ENCODE results near the gene EGLN3.

Gene EGLN3

GRCh38 chr14:33909380-33910084 lies 41.3 kb downstream of the EGLN3 start:
- no peaks in the 10 kb centered on the region for H3K4me1 ChIP-seq (ENCODE audit: control insufficient read depth, insufficient read depth, low read length)
- TF ChIP-seq ZIC2 (tag by site-specific recombination; IDR thresholded peaks at IDR 0.05) (no peak), ZBTB8A (tag by site-specific recombination; IDR thresholded peaks at IDR 0.05) (no peak), ZNF843 (tag by site-specific recombination; IDR thresholded peaks at IDR 0.05) (no peak), ZNF518A (tag by site-specific recombination; conservative IDR thresholded peaks at IDR 0.05; ENCODE audit: low read depth) (no peak), GLI2 (tag by site-specific recombination; IDR thresholded peaks at IDR 0.05; ENCODE audit: borderline replicate concordance, low read depth) (no peak), ZNF571 (tag by site-specific recombination; IDR thresholded peaks at IDR 0.05) (no peak), OVOL3 (tag by site-specific recombination; IDR thresholded peaks at IDR 0.05) (no peak), ZNF132 (tag by site-specific recombination; IDR thresholded peaks at IDR 0.05; ENCODE audit: borderline replicate concordance) (no peak), INSM2 (tag by site-specific recombination; IDR thresholded peaks at IDR 0.05) (no peak), ZNF26 (tag by site-specific recombination; IDR thresholded peaks at IDR 0.05) (no peak), KLF10 (tag by site-specific recombination; IDR thresholded peaks at IDR 0.05) (no peak), YY1 (tag by site-specific recombination; IDR thresholded peaks at IDR 0.05) (no peak), ZNF223 (tag by site-specific recombination; IDR thresholded peaks at IDR 0.05) (no peak), SALL2 (tag by site-specific recombination; IDR thresholded peaks at IDR 0.05; ENCODE audit: borderline replicate concordance) (no peak)
- H3K36me3 ChIP-seq (ENCODE audit: control insufficient read depth in 2 of 2, insufficient read depth in 1 of 2, low read length in 2 of 2): no peaks in the 10 kb centered on the region
- H3K4me3 ChIP-seq (ENCODE audit: low read depth, low read length): no peak overlapping the region
- ChIA-PET CTCF (interaction anchor here (0.6 to 2.8 kb wide), 5 partner anchors 10 to 116 kb away, joined by 3 to 8 read pairs (median 3); no protein-coding TSS in a partner anchor), POLR2A (interaction anchor here (1.5 kb wide), 1 partner anchor 41 kb away, joined by 4 read pairs; the partner anchor contains the start of gene EGLN3)
- H3K27ac ChIP-seq (ENCODE audit: extremely low read depth, low read depth, low read length): no peak overlapping the region
- no peaks in the 10 kb centered on the region for H3K9me3 ChIP-seq (ENCODE audit: control insufficient read depth, insufficient read depth, low read depth, low read length)

DNA sequence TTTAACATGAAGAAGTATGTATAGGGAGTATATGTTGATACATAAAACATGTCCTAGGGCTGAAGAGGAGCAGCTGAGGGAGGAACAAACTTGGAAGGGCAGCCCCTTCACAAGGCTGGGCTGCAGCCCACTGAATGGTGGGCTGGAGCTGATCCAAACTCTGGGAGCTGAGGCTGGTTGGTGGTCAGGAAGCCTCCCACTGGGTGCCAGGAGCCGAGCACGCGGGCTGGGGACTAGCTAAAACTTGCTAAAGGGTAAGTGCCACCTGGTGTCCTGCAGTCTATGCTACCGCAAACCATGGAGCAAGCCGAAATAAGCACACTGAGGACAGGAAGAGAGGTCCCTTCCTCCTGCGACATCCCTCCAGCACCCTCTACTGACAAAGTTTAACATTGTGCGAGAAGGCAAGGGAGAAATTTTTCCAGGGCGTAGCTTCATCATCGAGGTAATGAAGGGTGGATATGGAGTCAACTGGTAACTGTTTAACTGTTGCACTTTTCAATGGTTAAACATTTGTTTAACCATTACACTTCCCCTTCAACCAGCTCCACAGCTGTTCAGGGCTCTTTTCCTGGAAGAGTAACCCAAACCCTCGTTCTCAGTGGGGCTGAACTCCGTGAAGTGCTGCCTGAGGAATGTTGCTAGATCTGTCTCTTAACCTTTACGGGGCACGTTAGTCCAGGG lies 42.2 kb downstream of the EGLN3 start:
- TF ChIP-seq ZNF596 (tag by site-specific recombination; IDR thresholded peaks at IDR 0.05) (no peak), SETDB1 (IDR thresholded peaks at IDR 0.05; ENCODE audit: insufficient read length, low read length) (no peak), ZNF521 (tag by site-specific recombination; IDR thresholded peaks at IDR 0.05) (no peak), ZBTB26 (tag by site-specific recombination; optimal IDR thresholded peaks at IDR 0.05) (no peak)
- TF ChIP-seq, protein P1, sequence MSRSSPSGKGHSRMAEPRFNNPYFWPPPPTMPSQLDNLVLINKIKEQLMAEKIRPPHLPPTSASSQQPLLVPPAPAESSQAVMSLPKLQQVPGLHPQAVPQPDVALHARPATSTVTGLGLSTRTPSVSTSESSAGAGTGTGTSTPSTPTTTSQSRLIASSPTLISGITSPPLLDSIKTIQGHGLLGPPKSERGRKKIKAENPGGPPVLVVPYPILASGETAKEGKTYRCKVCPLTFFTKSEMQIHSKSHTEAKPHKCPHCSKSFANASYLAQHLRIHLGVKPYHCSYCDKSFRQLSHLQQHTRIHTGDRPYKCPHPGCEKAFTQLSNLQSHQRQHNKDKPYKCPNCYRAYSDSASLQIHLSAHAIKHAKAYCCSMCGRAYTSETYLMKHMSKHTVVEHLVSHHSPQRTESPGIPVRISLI (tag by site-specific recombination; IDR thresholded peaks at IDR 0.05): no peak

More for the DNA sequence above, 42.2 kb downstream of the EGLN3 start:
- Histone ChIP-seq H3K36me3 (ENCODE audit: control insufficient read depth in 2 of 2, insufficient read depth in 1 of 2, low read length in 2 of 2) (no peaks in the 10 kb centered on the region), H3K4me3 (ENCODE audit: low read depth, low read length) (no peak overlapping the region), H3K27ac (ENCODE audit: extremely low read depth, low read depth, low read length) (no peak overlapping the region), H3K4me1 (ENCODE audit: control insufficient read depth, insufficient read depth, low read length) (no peaks in the 10 kb centered on the region), H3K9me3 (ENCODE audit: control insufficient read depth, insufficient read depth, low read depth, low read length) (no peaks in the 10 kb centered on the region)
- ChIA-PET CTCF (interaction anchor here (0.6 to 2.8 kb wide), 4 partner anchors 9 to 60 kb away, joined by 3 to 8 read pairs (median 5); no protein-coding TSS in a partner anchor), POLR2A (no interaction called here)

Measured in HEK293 (cell line).